Measurements from ENCODE around the gene LRP1.

DNA sequence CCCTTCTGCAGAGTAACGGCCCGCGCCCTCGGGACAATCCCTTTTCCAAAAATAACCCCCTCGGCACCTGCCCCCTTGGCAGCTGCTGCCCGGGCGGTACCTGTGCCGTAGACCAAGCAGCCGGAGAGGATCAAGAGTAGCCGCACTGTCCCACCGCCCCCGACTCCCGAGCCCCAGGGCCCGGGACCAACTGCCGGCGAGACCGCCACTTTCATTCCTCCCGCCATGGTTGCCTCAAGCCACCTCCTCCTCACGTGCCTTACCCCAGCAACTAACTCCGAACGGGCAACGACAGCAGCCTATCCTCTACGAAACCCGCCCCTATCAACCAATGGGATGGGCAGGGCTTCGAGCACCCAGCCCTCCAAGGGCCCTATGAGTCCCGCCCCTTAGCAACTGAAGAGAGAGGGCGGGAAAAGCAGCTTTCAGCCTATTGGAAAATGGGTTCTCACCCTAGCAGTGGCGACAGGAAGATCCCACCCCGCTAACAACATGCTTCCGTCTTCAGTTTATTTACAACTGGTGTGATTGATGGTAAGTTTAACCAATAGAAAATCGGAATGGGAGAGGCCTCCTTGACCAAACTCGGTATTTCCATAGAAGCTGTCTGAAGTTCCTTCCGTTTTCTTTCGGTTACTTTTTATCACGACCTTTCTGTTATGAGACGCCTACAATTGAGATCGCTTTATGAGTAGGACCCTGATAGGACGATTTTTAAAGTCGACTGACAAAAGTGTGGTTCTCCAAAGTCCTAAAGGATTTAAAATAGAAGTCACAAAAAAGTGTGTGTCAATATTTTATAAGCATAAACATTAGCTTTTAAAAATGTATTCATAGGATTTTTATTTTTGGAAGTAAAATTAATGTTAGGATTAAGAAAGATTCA is 49.5 kb upstream of the LRP1 start, which contains the start of gene NEMP1:
- TF ChIP-seq, protein P1, sequence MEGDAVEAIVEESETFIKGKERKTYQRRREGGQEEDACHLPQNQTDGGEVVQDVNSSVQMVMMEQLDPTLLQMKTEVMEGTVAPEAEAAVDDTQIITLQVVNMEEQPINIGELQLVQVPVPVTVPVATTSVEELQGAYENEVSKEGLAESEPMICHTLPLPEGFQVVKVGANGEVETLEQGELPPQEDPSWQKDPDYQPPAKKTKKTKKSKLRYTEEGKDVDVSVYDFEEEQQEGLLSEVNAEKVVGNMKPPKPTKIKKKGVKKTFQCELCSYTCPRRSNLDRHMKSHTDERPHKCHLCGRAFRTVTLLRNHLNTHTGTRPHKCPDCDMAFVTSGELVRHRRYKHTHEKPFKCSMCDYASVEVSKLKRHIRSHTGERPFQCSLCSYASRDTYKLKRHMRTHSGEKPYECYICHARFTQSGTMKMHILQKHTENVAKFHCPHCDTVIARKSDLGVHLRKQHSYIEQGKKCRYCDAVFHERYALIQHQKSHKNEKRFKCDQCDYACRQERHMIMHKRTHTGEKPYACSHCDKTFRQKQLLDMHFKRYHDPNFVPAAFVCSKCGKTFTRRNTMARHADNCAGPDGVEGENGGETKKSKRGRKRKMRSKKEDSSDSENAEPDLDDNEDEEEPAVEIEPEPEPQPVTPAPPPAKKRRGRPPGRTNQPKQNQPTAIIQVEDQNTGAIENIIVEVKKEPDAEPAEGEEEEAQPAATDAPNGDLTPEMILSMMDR (IDR thresholded peaks at IDR 0.05; ENCODE audit: low read depth, low read length) = no peak
- TF ChIP-seq POLR2A (IDR thresholded peaks at IDR 0.05; ENCODE audit: extremely low read depth, insufficient read length) = peak; percentile 77
